Motor neuron (in vitro differentiated cells): ENCODE measurements around the gene STC2. TPM values are rescaled to one million over a fixed set of nuclear protein-coding genes. Genes with fewer than 3 reads are reported as not detected.
A peak's percentile ranks its signal among the peaks of the same experiment; 100 is the strongest.

Experiments
- ATAC-seq, 8 experiments: fragments of 200-7000 bp; cut with Tn5 transposase; replicated peaks in 6 of 8; 2 replicates each; pipeline ENCODE4 v1.8.0; 2021; ENCODE audit warnings: mild to moderate bottlenecking in 8 of 8, moderate library complexity in 8 of 8
- H3K27ac ChIP-seq, 2 donors: fragments of 250-450 bp; sonication (Bioruptor Pico); 2 replicates each; pipeline ENCODE4 v1.9.0; 2021; ENCODE audit warnings: antibody characterized with exemption in 2 of 2, mild to moderate bottlenecking in 2 of 2, moderate library complexity in 1 of 2
- H3K4me1 ChIP-seq, 2 donors: fragments of 250-450 bp; sonication (Bioruptor Pico); replicated peaks in 1 of 2; 2 replicates each; pipeline ENCODE4 v1.6.1; 2021; ENCODE audit warnings: antibody characterized with exemption in 2 of 2, mild to moderate bottlenecking in 2 of 2, moderate library complexity in 1 of 2
- H3K4me3 ChIP-seq, 5 donors: fragments of 250-450 bp; sonication (Bioruptor Pico); 2 replicates each; pipeline ENCODE4 v1.9.0; 2021; ENCODE audit warnings: antibody characterized with exemption in 5 of 5, mild to moderate bottlenecking in 5 of 5, moderate library complexity in 4 of 5
- WGBS, 10 experiments: fragments of 450-650 bp; shearing (Covaris generic); methylation state at CpG; one replicate each; pipeline ENCODE4 v1.0.0; 2022; 5-methylcytosine and 5-hydroxymethylcytosine counted together
- in situ Hi-C, 9 experiments: fragments of 400-800 bp; cut with MboI; loops; one replicate each; pipeline ENCODE4 v1.15.0; 2021; ENCODE audit warnings: low sequenced_read_pairs in 9 of 9, low pct_unique_long_range_greater_than_20kb in 2 of 9; ENCODE audit not compliant: unreplicated experiment in 9 of 9
- total RNA-seq, 8 experiments: library from RNA; unstranded; fragments of 300-600 nt; gene quantifications; 2 replicates each; pipeline versions ENCODE4 v1.2.3 to v1.2.4, GENCODE V29; 2022

Gene STC2
- total RNA-seq, 8 experiments from 2014 or later, result 2.3 to 92.3 (median 13.9) TPM

GRCh38 chr5:173338380-173339015 lies 10.3 kb upstream of the STC2 start:
- Histone ChIP-seq H3K4me1 (no peaks in the 10 kb centered on the region), H3K4me3 (no peak overlapping the region), H3K27ac (no peak overlapping the region)
- in situ Hi-C loops, result loop anchor here in 2 of 9 experiments (25.0 kb wide), 2 partner anchors 376 to 626 kb away; partner anchors contain the start of gene RPL26L1 (in 1 of the 2)
- WGBS, 10 experiments, result 60 to 93% (median 87%) methylated on average over 2 to 4 of the region's 10 CpGs; no CpG with 5 or more reads in 1 of the 10 experiments
- ATAC-seq, result no peak

GRCh38 chr5:173334808-173335207 lies 6.6 kb upstream of the STC2 start:
- no peak for ATAC-seq
- Histone ChIP-seq H3K4me3 (no peak overlapping the region), H3K27ac (no peak overlapping the region), H3K4me1 (peaks cover 9 to 11% of the 10 kb centered on the region in 2 donors)
- WGBS, 10 experiments, result 18 to 86% (median 56%) methylated on average over 1 to 2 of the region's 2 CpGs; no CpG with 5 or more reads in 3 of the 10 experiments
- in situ Hi-C loops, result loop anchor here in 2 of 9 experiments (25.0 kb wide), 2 partner anchors 373 to 623 kb away; partner anchors contain the start of gene RPL26L1 (in 1 of the 2)

- in situ Hi-C loops, result loop anchor here in 2 of 9 experiments (25.0 kb wide), 2 partner anchors 372 to 622 kb away; partner anchors contain the start of gene RPL26L1 (in 1 of the 2)
- ATAC-seq, result no peak
- WGBS, 10 experiments, result 28 to 98% (median 74%) methylated on average over 2 to 4 of the region's 4 CpGs
- no peak overlapping the region for H3K27ac ChIP-seq
- peaks cover 9 to 11% of the 10 kb centered on the region in 2 donors for H3K4me1 ChIP-seq
- no peak overlapping the region for H3K4me3 ChIP-seq
Measured at GRCh38 chr5:173333925-173334661, 5.9 kb upstream of the STC2 start.

GRCh38 chr5:173331956-173332479 lies 3.8 kb upstream of the STC2 start:
- Histone ChIP-seq H3K27ac (no peak overlapping the region), H3K4me3 (no peak overlapping the region), H3K4me1 (peaks cover 9 to 11% of the 10 kb centered on the region in 2 donors)
- 0 to 66% (median 17%) methylated on average over 1 to 11 of the region's 16 CpGs; no CpG with 5 or more reads in 1 of the 10 experiments for WGBS, 10 experiments
- in situ Hi-C loops, result loop anchor here in 2 of 9 experiments (25.0 kb wide), 2 partner anchors 370 to 620 kb away; partner anchors contain the start of gene RPL26L1 (in 1 of the 2)
- ATAC-seq, result peak; percentile 26 to 72 (median 38)

GRCh38 chr5:173331287-173331686 lies 3.1 kb upstream of the STC2 start:
- H3K4me3 ChIP-seq, result no peak overlapping the region

GRCh38 chr5:173330338-173331206 lies 2.4 kb upstream of the STC2 start:
- Histone ChIP-seq H3K4me3 (peak overlapping the region; percentile 49 to 58 (median 54)), H3K4me1 (peaks cover 12 to 17% of the 10 kb centered on the region in 2 donors), H3K27ac (peak overlapping the region; percentile 85 to 94)
- ATAC-seq, result no peak
- in situ Hi-C loops, result loop anchor here in 2 of 9 experiments (25.0 kb wide), 2 partner anchors 368 to 618 kb away; partner anchors contain the start of gene RPL26L1 (in 1 of the 2)
- 40 to 100% (median 74%) methylated on average over 2 to 7 of the region's 8 CpGs; no CpG with 5 or more reads in 1 of the 10 experiments for WGBS, 10 experiments

More at GRCh38 chr5:173331287-173331686, 3.1 kb upstream of the STC2 start:
- Histone ChIP-seq H3K4me1 (peaks cover 9 to 11% of the 10 kb centered on the region in 2 donors), H3K27ac (no peak overlapping the region)
- no peak for ATAC-seq
- in situ Hi-C loops, result loop anchor here in 2 of 9 experiments (25.0 kb wide), 2 partner anchors 369 to 619 kb away; partner anchors contain the start of gene RPL26L1 (in 1 of the 2)
- 94 to 100% (median 100%) methylated on average over 1 to 3 of the region's 4 CpGs; no CpG with 5 or more reads in 6 of the 10 experiments for WGBS, 10 experiments

- 0 to 76% (median 21%) methylated on average over 1 to 7 of the region's 77 CpGs; no CpG with 5 or more reads in 6 of the 10 experiments for WGBS, 10 experiments
- in situ Hi-C loops, result loop anchor here in 2 of 9 experiments (25.0 kb wide), 2 partner anchors 367 to 617 kb away; partner anchors contain the start of gene RPL26L1 (in 1 of the 2)
- ATAC-seq, result peak in 5 of 8 experiments; percentile 52 to 68 (median 67)
- Histone ChIP-seq H3K4me1 (peaks cover 20 to 25% of the 10 kb centered on the region in 2 donors), H3K4me3 (peak overlapping the region; percentile 49 to 58 (median 54)), H3K27ac (peak overlapping the region; percentile 85 to 94)
Measured at GRCh38 chr5:173329491-173330337, 1.5 kb upstream of the STC2 start.

GRCh38 chr5:173328844-173329490 lies 753 bp upstream of the STC2 start:
- Histone ChIP-seq H3K4me3 (peak overlapping the region; percentile 49 to 58 (median 54)), H3K27ac (peak overlapping the region; percentile 85 to 94), H3K4me1 (peaks cover 27 to 33% of the 10 kb centered on the region in 2 donors)
- ATAC-seq, result peak in 7 of 8 experiments; percentile 3 to 21 (median 9)
- 0 to 11% (median 5%) methylated on average over 1 to 10 of the region's 29 CpGs; no CpG with 5 or more reads in 1 of the 10 experiments for WGBS, 10 experiments
- in situ Hi-C loops, result loop anchor here in 2 of 9 experiments (25.0 kb wide), 2 partner anchors 367 to 617 kb away; partner anchors contain the start of gene RPL26L1 (in 1 of the 2)

GRCh38 chr5:173327084-173327947 lies 898 bp downstream of the STC2 start:
- 0 to 3% (median 0%) methylated on average over 1 to 14 of the region's 76 CpGs; no CpG with 5 or more reads in 4 of the 10 experiments for WGBS, 10 experiments
- Histone ChIP-seq H3K4me1 (peaks cover 28 to 33% of the 10 kb centered on the region in 2 donors), H3K4me3 (peak overlapping the region; percentile 49 to 58 (median 54)), H3K27ac (peak overlapping the region; percentile 38 to 94)
- in situ Hi-C loops, result loop anchor here in 2 of 9 experiments (25.0 kb wide), 2 partner anchors 365 to 615 kb away; partner anchors contain the start of gene RPL26L1 (in 1 of the 2)
- peak in 2 of 8 experiments; percentile 2 to 4 for ATAC-seq
